Bronchial epithelial cell (primary cell): ENCODE measurements around the gene LEF1. TPM values are rescaled to one million over a fixed set of nuclear protein-coding genes. Genes with fewer than 3 reads are reported as not detected.

Source experiments
- DNase-seq: peaks from one replicate; pipeline ENCODE4 v3.0.0-alpha.2; 2010; ENCODE audit warnings: low read depth
- FAIRE-seq: peaks from 2 replicates; lab custom pipeline; 2011; peaks lifted over from hg19 to GRCh38; lab: Jason Lieb, UNC
- H3K27me3 ChIP-seq: 2 replicates; pipeline ENCODE4 v1.5.1; 2011; ENCODE audit warnings: low read length; ENCODE audit not compliant: control insufficient read depth, insufficient read depth
- H3K36me3 ChIP-seq: 2 replicates; pipeline ENCODE4 v1.5.1; 2011; ENCODE audit warnings: low read length; ENCODE audit not compliant: control insufficient read depth, insufficient read depth
- H3K4me3 ChIP-seq: 2 replicates; pipeline ENCODE4 v1.5.1; 2011; ENCODE audit warnings: mild to moderate bottlenecking, low read depth, low read length, control low read depth
- CTCF ChIP-seq: IDR thresholded peaks from 2 replicates; pipeline ENCODE4 v1.5.1; 2011; ENCODE audit warnings: mild to moderate bottlenecking, moderate library complexity, low read length, control low read depth, inconsistent platforms; ENCODE audit not compliant: insufficient read depth, severe bottlenecking
- total RNA-seq: library from RNA; depleted of rRNA; stranded (reverse); fragments of >200 nt; gene quantifications from 2 replicates; pipeline ENCODE4 v1.2.1, GENCODE V29; 2014

The LEF1 gene
- total RNA-seq, 1 donor from 2014 or later = not detected

- no peak for TF ChIP-seq CTCF
- Histone ChIP-seq H3K27me3 (no peaks in the 10 kb centered on the region), H3K4me3 (no peak overlapping the region), H3K36me3 (no peaks in the 10 kb centered on the region)
- no peak for DNase-seq
- FAIRE-seq = no peak
These were observed 119.3 kb downstream of the LEF1 start for GRCh38 chr4:108049406-108049805.

- FAIRE-seq = no peak
These were observed 119.7 kb downstream of the LEF1 start for GRCh38 chr4:108048997-108049396.

GRCh38 chr4:108048157-108048556 lies 120.6 kb downstream of the LEF1 start:
- no peak for FAIRE-seq
- no peak for TF ChIP-seq CTCF

More at GRCh38 chr4:108048997-108049396, 119.7 kb downstream of the LEF1 start:
- TF ChIP-seq CTCF = no peak
- H3K27me3 ChIP-seq = no peaks in the 10 kb centered on the region
- H3K4me3 ChIP-seq = no peak overlapping the region
- no peak for DNase-seq
- no peaks in the 10 kb centered on the region for H3K36me3 ChIP-seq

GRCh38 chr4:108047199-108047598 lies 121.5 kb downstream of the LEF1 start:
- H3K4me3 ChIP-seq = no peak overlapping the region
- no peaks in the 10 kb centered on the region for H3K36me3 ChIP-seq
- DNase-seq (no peak), FAIRE-seq (no peak)
- no peaks in the 10 kb centered on the region for H3K27me3 ChIP-seq
- TF ChIP-seq CTCF = no peak

More at GRCh38 chr4:108048157-108048556, 120.6 kb downstream of the LEF1 start:
- no peak for DNase-seq
- H3K27me3 ChIP-seq = no peaks in the 10 kb centered on the region
- no peak overlapping the region for H3K4me3 ChIP-seq
- H3K36me3 ChIP-seq = no peaks in the 10 kb centered on the region

- no peaks in the 10 kb centered on the region for H3K27me3 ChIP-seq
- no peak for FAIRE-seq
- DNase-seq = no peak
These were observed 123.1 kb downstream of the LEF1 start for GRCh38 chr4:108045687-108046024.

More at GRCh38 chr4:108045687-108046024, 123.1 kb downstream of the LEF1 start:
- no peaks in the 10 kb centered on the region for H3K36me3 ChIP-seq
- TF ChIP-seq CTCF = no peak
- no peak overlapping the region for H3K4me3 ChIP-seq
